SU-DHL-6 (cell line): ENCODE measurements around the gene CDPF1.

Experiments used
- H2AFZ ChIP-seq: fragments of 200-600 bp; sonication (generic); 2 replicates; pipeline ENCODE4 v1.6.1; 2014; ENCODE audit warnings: low read depth, mild to moderate bottlenecking, moderate library complexity, mixed read lengths, antibody characterized with exemption, low read length; ENCODE audit not compliant: severe bottlenecking
- H3F3A ChIP-seq: fragments of 200-600 bp; shearing (Covaris generic); 2 replicates; pipeline ENCODE4 v1.6.0; 2016; ENCODE audit warnings: antibody characterized with exemption, mild to moderate bottlenecking; ENCODE audit not compliant: insufficient read depth
- H3K27ac ChIP-seq: fragments of 200-600 bp; sonication (generic); 2 replicates; pipeline ENCODE4 v1.5.1; 2016; ENCODE audit warnings: low read depth, mild to moderate bottlenecking, low read length, moderate library complexity, mixed read lengths
- H3K27me3 ChIP-seq: fragments of 200-600 bp; sonication (generic), shearing (Covaris generic); 2 replicates; pipeline ENCODE4 v1.6.0; 2014; ENCODE audit warnings: mild to moderate bottlenecking, low read length
- H3K36me3 ChIP-seq: fragments of 200-600 bp; sonication (generic); 2 replicates; pipeline ENCODE4 v1.6.1; 2014; ENCODE audit warnings: mild to moderate bottlenecking, low read length, mixed read lengths
- H3K4me2 ChIP-seq: fragments of 300-600, 200-600 bp; shearing (Covaris generic), sonication (generic); 2 replicates; pipeline ENCODE4 v1.6.0; 2014; ENCODE audit warnings: low read length, low read depth, mild to moderate bottlenecking; ENCODE audit not compliant: poor library complexity, severe bottlenecking
- H3K4me3 ChIP-seq: fragments of 200-600 bp; sonication (generic); 2 replicates; pipeline ENCODE4 v1.5.1; 2014; ENCODE audit warnings: antibody characterized with exemption, low read length, mild to moderate bottlenecking, mixed read lengths; ENCODE audit not compliant: insufficient read depth, poor library complexity, severe bottlenecking
- H3K79me2 ChIP-seq: fragments of 200-600 bp; sonication (generic); 2 replicates; pipeline ENCODE4 v1.6.1; 2014; ENCODE audit warnings: mild to moderate bottlenecking, low read length, moderate library complexity; ENCODE audit not compliant: insufficient read depth
- H3K9ac ChIP-seq: fragments of 200-600 bp; sonication (generic); 2 replicates; pipeline ENCODE4 v1.7.0; 2014; ENCODE audit warnings: mild to moderate bottlenecking, low read length
- H3K9me2 ChIP-seq: fragments of 200-600 bp; sonication (generic); replicated peaks from 2 replicates; pipeline ENCODE4 v1.6.1; 2014; ENCODE audit warnings: low read length; ENCODE audit not compliant: insufficient read depth
- H3K9me3 ChIP-seq: fragments of 200-600 bp; sonication (generic); 2 replicates; pipeline ENCODE4 v1.6.1; 2014; ENCODE audit warnings: low read length, mixed read lengths; ENCODE audit not compliant: insufficient read depth
- H4K20me1 ChIP-seq: fragments of 200-600 bp; sonication (generic); 2 replicates; pipeline ENCODE4 v1.6.1; 2014; ENCODE audit warnings: low read depth, mild to moderate bottlenecking, antibody characterized with exemption, low read length, moderate library complexity, mixed read lengths
- EZH2phosphoT487 ChIP-seq: fragments of 200-600 bp; sonication (generic), shearing (Covaris generic); conservative IDR thresholded peaks from 2 replicates; pipeline ENCODE4 v1.6.1; 2018; ENCODE audit warnings: mild to moderate bottlenecking, antibody characterized with exemption, low read length, moderate library complexity, mixed read lengths
- TF ChIP-seq, protein P1 (sequence below): fragments of 200-600 bp; sonication (generic); IDR thresholded peaks from one replicate; pipeline ENCODE4 v1.5.1; 2017; ENCODE audit warnings: antibody characterized with exemption, mild to moderate bottlenecking, low read length, moderate library complexity; ENCODE audit not compliant: insufficient read depth, poor library complexity, severe bottlenecking

CDPF1 gene, protein sequence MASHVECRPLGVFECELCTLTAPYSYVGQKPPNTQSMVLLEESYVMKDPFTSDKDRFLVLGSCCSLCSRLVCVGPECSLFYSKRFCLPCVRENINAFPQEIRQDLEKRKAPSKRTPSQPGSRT

DNA sequence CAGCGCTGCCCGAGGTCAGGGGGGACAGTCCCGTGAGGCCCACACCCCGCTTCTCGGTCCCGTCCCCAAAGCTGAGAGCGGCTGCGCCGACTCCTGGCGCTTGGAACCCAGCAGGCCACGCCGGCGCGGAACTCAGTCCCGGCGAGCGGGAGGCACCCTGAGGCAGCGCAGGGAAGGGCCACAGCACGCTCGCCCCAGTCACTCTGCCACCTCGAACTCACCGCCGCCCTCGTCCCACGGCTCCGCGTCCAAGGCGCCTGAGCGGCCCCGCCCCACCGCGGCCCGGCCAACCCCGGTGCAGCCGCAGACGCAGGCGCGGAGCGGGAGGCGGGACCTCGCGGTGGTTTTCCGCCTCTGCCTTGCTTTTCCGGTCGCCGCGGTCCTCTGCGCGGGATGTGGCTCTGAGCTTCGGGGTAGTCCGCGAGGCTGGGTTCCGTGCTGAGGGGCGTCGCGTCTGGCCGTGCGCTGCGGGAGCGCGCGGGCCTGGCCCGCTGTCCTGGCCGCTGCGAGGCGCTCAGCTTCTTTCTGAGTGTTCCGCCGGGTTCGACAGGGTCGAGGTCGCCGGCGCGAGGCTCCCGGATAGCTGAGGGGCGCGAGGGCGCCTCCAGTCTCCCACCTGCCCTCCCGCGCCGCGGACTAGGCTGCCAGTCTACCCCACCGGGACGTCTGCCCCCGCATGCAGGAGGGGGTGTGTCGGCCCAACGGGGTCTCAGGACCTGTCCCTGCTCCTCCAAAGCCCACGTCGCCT, at the start of gene CDPF1:
Gene CDPF1 (minus strand): TSS at position 259 of the 748 bp plus-strand sequence. CDS start 2,009 bp downstream, outside the sequence.
- peak within 1 kb of the TSS; percentile 53 for H3K4me2 ChIP-seq
- TF ChIP-seq, protein P1, sequence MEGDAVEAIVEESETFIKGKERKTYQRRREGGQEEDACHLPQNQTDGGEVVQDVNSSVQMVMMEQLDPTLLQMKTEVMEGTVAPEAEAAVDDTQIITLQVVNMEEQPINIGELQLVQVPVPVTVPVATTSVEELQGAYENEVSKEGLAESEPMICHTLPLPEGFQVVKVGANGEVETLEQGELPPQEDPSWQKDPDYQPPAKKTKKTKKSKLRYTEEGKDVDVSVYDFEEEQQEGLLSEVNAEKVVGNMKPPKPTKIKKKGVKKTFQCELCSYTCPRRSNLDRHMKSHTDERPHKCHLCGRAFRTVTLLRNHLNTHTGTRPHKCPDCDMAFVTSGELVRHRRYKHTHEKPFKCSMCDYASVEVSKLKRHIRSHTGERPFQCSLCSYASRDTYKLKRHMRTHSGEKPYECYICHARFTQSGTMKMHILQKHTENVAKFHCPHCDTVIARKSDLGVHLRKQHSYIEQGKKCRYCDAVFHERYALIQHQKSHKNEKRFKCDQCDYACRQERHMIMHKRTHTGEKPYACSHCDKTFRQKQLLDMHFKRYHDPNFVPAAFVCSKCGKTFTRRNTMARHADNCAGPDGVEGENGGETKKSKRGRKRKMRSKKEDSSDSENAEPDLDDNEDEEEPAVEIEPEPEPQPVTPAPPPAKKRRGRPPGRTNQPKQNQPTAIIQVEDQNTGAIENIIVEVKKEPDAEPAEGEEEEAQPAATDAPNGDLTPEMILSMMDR = no peak
- no peak for TF ChIP-seq EZH2phosphoT487
- H3K4me3 ChIP-seq = peak within 1 kb of the TSS; percentile 89
- 0 out of 2 replicates have a peak, but pooled peaks cover 10% of the 10 kb centered on the region for H3F3A ChIP-seq
- peak within 1 kb of the TSS; percentile 31; the same call in 1 of the 2 replicates for H3K27ac ChIP-seq
- peak within 1 kb of the TSS; percentile 94 for H2AFZ ChIP-seq
- H3K9me3 ChIP-seq = no peaks in the 10 kb centered on the region
- H3K9me2 ChIP-seq = no peaks in the 10 kb centered on the region
- no peaks in the 10 kb centered on the region for H3K36me3 ChIP-seq
- H3K9ac ChIP-seq = peak within 1 kb of the TSS; percentile 87
- no peaks in the 10 kb centered on the region for H4K20me1 ChIP-seq
- H3K27me3 ChIP-seq = no peaks in the 10 kb centered on the region
- no peaks in the 10 kb centered on the region; the same call in 1 of the 2 replicates for H3K79me2 ChIP-seq

DNA sequence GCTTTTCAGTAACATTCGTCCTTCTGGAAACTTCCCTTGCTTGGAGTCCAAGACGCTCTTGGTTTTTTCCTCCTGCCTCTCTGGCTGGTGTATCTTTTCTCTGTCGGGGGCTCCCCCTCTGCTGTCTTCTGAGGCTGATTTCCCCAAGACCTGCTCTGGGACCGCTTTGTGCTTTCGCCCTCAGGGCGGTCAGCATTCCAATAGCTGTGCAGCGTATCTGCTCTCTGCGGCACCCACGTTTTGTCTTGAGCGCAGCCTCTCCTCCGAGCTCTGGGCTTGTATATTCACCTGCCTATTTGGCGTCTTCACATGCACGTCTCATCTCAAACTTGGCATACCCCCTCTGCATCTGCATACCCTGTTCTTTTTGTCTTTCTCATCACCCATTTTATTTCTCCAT, 49.0 kb upstream of the CDPF1 start:
- H3K4me2 ChIP-seq = no peak overlapping the region
- peaks cover 13% of the 10 kb centered on the region; the same call in 1 of the 2 replicates for H3K36me3 ChIP-seq
- peaks cover 64% of the 10 kb centered on the region for H3K79me2 ChIP-seq
- H4K20me1 ChIP-seq = no peaks in the 10 kb centered on the region
- no peaks in the 10 kb centered on the region for H3K9me2 ChIP-seq
- peaks cover 4% of the 10 kb centered on the region; the same call in 1 of the 2 replicates for H3F3A ChIP-seq
- no peak overlapping the region for H3K4me3 ChIP-seq
- TF ChIP-seq, protein P1 = no peak
- no peak for TF ChIP-seq EZH2phosphoT487
- no peak overlapping the region for H3K9ac ChIP-seq
- no peaks in the 10 kb centered on the region for H3K9me3 ChIP-seq
- no peak overlapping the region for H3K27ac ChIP-seq
- no peaks in the 10 kb centered on the region for H3K27me3 ChIP-seq
- H2AFZ ChIP-seq = no peak overlapping the region

DNA sequence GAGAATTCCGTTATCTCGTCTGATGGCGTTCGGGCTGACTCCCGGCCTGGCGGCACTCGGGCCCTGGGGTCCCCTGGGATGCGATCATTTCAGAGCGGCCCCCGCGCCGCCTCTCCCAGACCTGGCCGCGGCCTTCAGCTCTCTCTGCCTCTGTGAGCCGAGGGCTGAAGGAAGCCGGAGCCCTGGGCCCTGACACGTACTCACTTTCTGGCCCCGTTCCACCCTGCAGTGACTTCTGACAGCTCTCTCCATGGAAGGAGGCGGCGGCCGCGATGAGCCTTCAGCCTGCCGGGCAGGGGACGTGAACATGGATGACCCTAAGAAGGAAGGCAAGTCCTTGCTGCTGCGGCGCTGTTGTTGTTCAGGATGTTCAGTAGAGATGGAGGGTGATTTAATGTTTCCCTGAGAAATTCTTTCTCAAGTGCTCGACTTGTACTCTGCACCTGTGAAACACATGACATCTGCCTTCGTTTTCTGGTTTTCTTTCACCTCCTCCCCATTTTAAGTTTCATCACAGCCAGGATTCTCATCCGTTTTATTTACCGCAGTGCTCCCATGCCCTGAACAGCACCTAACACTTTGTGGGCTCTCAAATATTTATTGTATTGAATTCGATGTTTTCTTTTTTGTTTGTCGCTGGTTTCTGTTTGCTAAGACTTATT, 47.2 kb upstream of the CDPF1 start:
- peak overlapping the region; percentile 74 for H3K27ac ChIP-seq
- H3K4me3 ChIP-seq = peak overlapping the region; percentile 82
- H3K79me2 ChIP-seq = peaks cover 46% of the 10 kb centered on the region
- H3K4me2 ChIP-seq = peak overlapping the region; percentile 100
- peak overlapping the region; percentile 80 for H3K9ac ChIP-seq
- no peaks in the 10 kb centered on the region for H3K27me3 ChIP-seq
- no peaks in the 10 kb centered on the region for H3K9me3 ChIP-seq
- peaks cover 4% of the 10 kb centered on the region; the same call in 1 of the 2 replicates for H3F3A ChIP-seq
- H3K9me2 ChIP-seq = no peaks in the 10 kb centered on the region
- H2AFZ ChIP-seq = peak overlapping the region; percentile 69
- TF ChIP-seq, protein P1 = no peak
- no peak for TF ChIP-seq EZH2phosphoT487
- peaks cover 13% of the 10 kb centered on the region; the same call in 1 of the 2 replicates for H3K36me3 ChIP-seq
- H4K20me1 ChIP-seq = no peaks in the 10 kb centered on the region
